Liver (tissue), 3 donors: Measurements from ENCODE around the gene FZD4.

Source experiments
- JUND ChIP-seq, 2 donors: IDR thresholded peaks; 2 replicates each; pipeline ENCODE4 v1.6.1; 2016; ENCODE audit warnings: antibody characterized with exemption in 2 of 2
- RXRA ChIP-seq, 2 donors: IDR thresholded peaks; 2 replicates each; pipeline ENCODE4 v1.6.1; 2017 to 2018; ENCODE audit warnings: antibody characterized with exemption in 2 of 2, mild to moderate bottlenecking in 1 of 2
- TAF1 ChIP-seq: conservative IDR thresholded peaks from 2 replicates; pipeline ENCODE4 v1.6.1; 2016; ENCODE audit warnings: antibody characterized with exemption, mild to moderate bottlenecking
- TF ChIP-seq, protein P1 (sequence below): fragments of 150-350 bp; IDR thresholded peaks from 2 replicates; pipeline ENCODE4 v1.5.1; 2017; ENCODE audit warnings: improper control_type of control experiment, low read depth, low read length; ENCODE audit not compliant: missing input control
- TF ChIP-seq, protein P2 (sequence below): IDR thresholded peaks from 2 replicates; pipeline ENCODE4 v1.6.1; 2016; ENCODE audit warnings: antibody characterized with exemption
- donor health status: healthy.
- donor health status: healthy.

DNA sequence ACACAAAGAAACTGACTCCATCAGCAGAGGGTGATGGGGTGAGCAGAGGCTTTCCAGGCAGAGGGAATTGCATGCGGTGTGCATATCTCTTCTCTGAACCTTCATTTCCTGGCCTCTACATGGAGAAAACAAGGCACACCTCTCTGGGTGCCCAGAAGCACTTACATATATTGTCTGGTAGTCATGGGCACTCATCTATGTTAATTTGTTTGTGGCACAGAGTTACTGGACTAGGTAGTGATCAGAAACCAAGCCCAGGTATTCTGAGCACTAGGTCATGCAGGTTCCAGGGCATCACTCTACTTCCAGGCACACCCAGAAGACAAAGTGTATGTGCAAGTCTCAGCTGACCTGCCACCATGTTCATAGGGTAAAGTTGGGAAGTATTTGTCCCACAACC is 56.5 kb downstream of the FZD4 start:
- TF ChIP-seq JUND (IDR thresholded peaks at IDR 0.05) (no peak), TAF1 (no peak), RXRA (IDR thresholded peaks at IDR 0.05) (no peak)
- TF ChIP-seq, protein P1, sequence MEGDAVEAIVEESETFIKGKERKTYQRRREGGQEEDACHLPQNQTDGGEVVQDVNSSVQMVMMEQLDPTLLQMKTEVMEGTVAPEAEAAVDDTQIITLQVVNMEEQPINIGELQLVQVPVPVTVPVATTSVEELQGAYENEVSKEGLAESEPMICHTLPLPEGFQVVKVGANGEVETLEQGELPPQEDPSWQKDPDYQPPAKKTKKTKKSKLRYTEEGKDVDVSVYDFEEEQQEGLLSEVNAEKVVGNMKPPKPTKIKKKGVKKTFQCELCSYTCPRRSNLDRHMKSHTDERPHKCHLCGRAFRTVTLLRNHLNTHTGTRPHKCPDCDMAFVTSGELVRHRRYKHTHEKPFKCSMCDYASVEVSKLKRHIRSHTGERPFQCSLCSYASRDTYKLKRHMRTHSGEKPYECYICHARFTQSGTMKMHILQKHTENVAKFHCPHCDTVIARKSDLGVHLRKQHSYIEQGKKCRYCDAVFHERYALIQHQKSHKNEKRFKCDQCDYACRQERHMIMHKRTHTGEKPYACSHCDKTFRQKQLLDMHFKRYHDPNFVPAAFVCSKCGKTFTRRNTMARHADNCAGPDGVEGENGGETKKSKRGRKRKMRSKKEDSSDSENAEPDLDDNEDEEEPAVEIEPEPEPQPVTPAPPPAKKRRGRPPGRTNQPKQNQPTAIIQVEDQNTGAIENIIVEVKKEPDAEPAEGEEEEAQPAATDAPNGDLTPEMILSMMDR: no peak
- TF ChIP-seq, protein P2, sequence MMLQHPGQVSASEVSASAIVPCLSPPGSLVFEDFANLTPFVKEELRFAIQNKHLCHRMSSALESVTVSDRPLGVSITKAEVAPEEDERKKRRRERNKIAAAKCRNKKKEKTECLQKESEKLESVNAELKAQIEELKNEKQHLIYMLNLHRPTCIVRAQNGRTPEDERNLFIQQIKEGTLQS: no peak
